ENCODE results near the gene BUB1.

- TF ChIP-seq CTCF (IDR thresholded peaks at IDR 0.05) (no peak), ZC3H11A (IDR thresholded peaks at IDR 0.05) (no peak)
Measured at GRCh38 chr2:110725370-110725769, 47.5 kb upstream of the BUB1 start.

Data from A549 (cell line).